Lower leg skin (tissue), 3 donors: ENCODE measurements around the gene RLN2.

ENCODE experiments used
- CTCF ChIP-seq, 3 donors: fragments of 450-650 bp; IDR thresholded peaks; one replicate each; pipeline ENCODE4 v1.5.1; 2016; ENCODE audit warnings: antibody characterized with exemption in 3 of 3, mild to moderate bottlenecking in 3 of 3, moderate library complexity in 2 of 3
- POLR2A ChIP-seq, 2 donors: fragments of 450-650 bp; IDR thresholded peaks; one replicate each; pipeline ENCODE4 v1.6.1; 2016 to 2017; ENCODE audit warnings: antibody characterized with exemption in 2 of 2, mild to moderate bottlenecking in 1 of 2, moderate library complexity in 1 of 2

- TF ChIP-seq POLR2A (IDR thresholded peaks at IDR 0.05): no peak
- no peak for TF ChIP-seq CTCF (IDR thresholded peaks at IDR 0.05)
Measured at GRCh38 chr9:5263351-5264218, 40.9 kb downstream of the RLN2 start.
